H1 (cell line): ENCODE measurements around the gene PIF1.
A peak's percentile ranks its signal among the peaks of the same experiment; 100 is the strongest.

Source experiments
- ASH2L ChIP-seq: fragments of 200-600, 300-600 bp; sonication (generic); IDR thresholded peaks from one replicate; pipeline ENCODE4 v1.7.1; 2017; ENCODE audit warnings: low read length
- CHD2 ChIP-seq: IDR thresholded peaks from 2 replicates; pipeline ENCODE4 v1.6.1; 2012; ENCODE audit warnings: low read length, improper control_type of control experiment
- CTCF ChIP-seq, 3 experiments: IDR thresholded peaks; 1 replicate in 2 of 3; 2 replicates in 1 of 3; pipeline versions ENCODE4 v1.5.1 to v1.6.1; 2011; ENCODE audit warnings: low read length in 3 of 3, mild to moderate bottlenecking in 3 of 3, inconsistent platforms in 2 of 3, low read depth in 1 of 3, moderate library complexity in 1 of 3; ENCODE audit not compliant: insufficient read depth in 1 of 3; ENCODE audit errors: control extremely low read depth in 1 of 3
- EP300 ChIP-seq, 2 experiments: IDR thresholded peaks; 1 replicate in 1 of 2; 2 replicates in 1 of 2; pipeline ENCODE4 v1.6.1; 2011 to 2012; ENCODE audit warnings: low read depth in 2 of 2, low read length in 2 of 2, mild to moderate bottlenecking in 2 of 2, borderline replicate concordance in 1 of 2, inconsistent platforms in 1 of 2, moderate library complexity in 1 of 2
- EZH2 ChIP-seq: fragments of 200-600 bp; sonication (generic); IDR thresholded peaks from 2 replicates; pipeline ENCODE4 v1.7.1; 2012; ENCODE audit warnings: low read depth, mild to moderate bottlenecking, moderate library complexity, low read length, inconsistent platforms; ENCODE audit not compliant: severe bottlenecking
- GABPA ChIP-seq: IDR thresholded peaks from 2 replicates; pipeline ENCODE4 v1.6.1; 2011; ENCODE audit warnings: mild to moderate bottlenecking, low read length, moderate library complexity, borderline replicate concordance; ENCODE audit not compliant: insufficient read depth
- KDM5A ChIP-seq: fragments of 200-600 bp; IDR thresholded peaks from 2 replicates; pipeline ENCODE4 v1.7.1; 2012; ENCODE audit warnings: mild to moderate bottlenecking, low read length, inconsistent platforms, mixed read lengths
- MAFK ChIP-seq: IDR thresholded peaks from 2 replicates; pipeline ENCODE4 v1.6.1; 2012; ENCODE audit warnings: low read depth, mild to moderate bottlenecking, improper control_type of control experiment, low read length
- PHF8 ChIP-seq: fragments of 200-600 bp; sonication (generic); conservative IDR thresholded peaks from 2 replicates; pipeline ENCODE4 v1.7.1; 2012; ENCODE audit warnings: low read depth, mild to moderate bottlenecking, inconsistent platforms, low read length, moderate library complexity
- POLR2A ChIP-seq, 2 experiments: IDR thresholded peaks; 1 replicate in 1 of 2; 2 replicates in 1 of 2; pipeline ENCODE4 v1.6.1; 2011; ENCODE audit warnings: low read depth in 2 of 2, low read length in 2 of 2, mild to moderate bottlenecking in 2 of 2; ENCODE audit errors: control extremely low read depth in 1 of 2
- POLR2AphosphoS5 ChIP-seq: IDR thresholded peaks from 2 replicates; pipeline ENCODE4 v1.6.1; 2011; ENCODE audit warnings: low read depth, low read length
- SUZ12 ChIP-seq: fragments of 200-600 bp; sonication (generic); IDR thresholded peaks from 2 replicates; pipeline ENCODE4 v1.6.1; 2012; ENCODE audit warnings: mild to moderate bottlenecking, inconsistent platforms, low read length, moderate library complexity, mixed read lengths
- YY1 ChIP-seq: IDR thresholded peaks from 2 replicates; pipeline ENCODE4 v1.6.1; 2011; ENCODE audit warnings: low read depth, mild to moderate bottlenecking, low read length
- ZNF274 ChIP-seq: IDR thresholded peaks from 2 replicates; pipeline ENCODE4 v1.7.0; 2012; ENCODE audit warnings: low read length, borderline replicate concordance; ENCODE audit errors: extremely low read depth

- TF ChIP-seq EZH2 (no peak), SUZ12 (no peak), CTCF (IDR thresholded peaks at IDR 0.05; ENCODE audit: control extremely low read depth in 1 of 3, insufficient read depth in 1 of 3, low read depth in 1 of 3, low read length in 3 of 3) (no peak), EP300 (IDR thresholded peaks at IDR 0.05; ENCODE audit: borderline replicate concordance in 1 of 2, low read depth in 2 of 2, low read length in 2 of 2) (no peak), ASH2L (peak; percentile 59), GABPA (no peak), PHF8 (no peak), YY1 (no peak), KDM5A (no peak), MAFK (no peak), CHD2 (no peak), POLR2A (IDR thresholded peaks at IDR 0.05; ENCODE audit: control extremely low read depth in 1 of 2, low read depth in 2 of 2, low read length in 2 of 2) (no peak), ZNF274 (no peak), POLR2AphosphoS5 (no peak)
Measured at GRCh38 chr15:64776402-64776786, 49.1 kb downstream of the PIF1 start.
